SK-MEL-5 (cell line): ENCODE measurements around the gene FAM89A. TPM values are rescaled to one million over a fixed set of nuclear protein-coding genes. Genes with fewer than 3 reads are reported as not detected.

Source experiments
- DNase-seq: peaks from one replicate; pipeline ENCODE4 v3.0.0-alpha.2; 2016; ENCODE audit warnings: low read depth, low spot score
- in situ Hi-C: cut with HindIII; loops from 2 replicates; pipeline ENCODE4 v1.10.0; 2016; ENCODE audit warnings: low sequenced_read_pairs, high pct_unique_total_duplicates, low pct_unique_long_range_greater_than_20kb
- polyA plus RNA-seq, 2 experiments: library from polyadenylated mRNA; depleted of rRNA; stranded (reverse); fragments of >200 nt; gene quantifications; 2 replicates each; pipeline ENCODE4 v1.2.3, GENCODE V29; 2015
- total RNA-seq: library from RNA; depleted of rRNA; stranded (reverse); fragments of >200 nt; shearing (Covaris generic); gene quantifications from 2 replicates; pipeline ENCODE4 v1.2.3, GENCODE V29; 2014; rRNA removed

The FAM89A gene
- total RNA-seq: 30.7 and 38.7 TPM in 2 replicates
- polyA plus RNA-seq (2015; cell fraction: cytosol; rRNA removed): 28.1 and 29.6 TPM in 2 replicates
- 4.3 and 7.0 TPM in 2 replicates for polyA plus RNA-seq (2015; cell fraction: nucleus; rRNA removed)

DNA sequence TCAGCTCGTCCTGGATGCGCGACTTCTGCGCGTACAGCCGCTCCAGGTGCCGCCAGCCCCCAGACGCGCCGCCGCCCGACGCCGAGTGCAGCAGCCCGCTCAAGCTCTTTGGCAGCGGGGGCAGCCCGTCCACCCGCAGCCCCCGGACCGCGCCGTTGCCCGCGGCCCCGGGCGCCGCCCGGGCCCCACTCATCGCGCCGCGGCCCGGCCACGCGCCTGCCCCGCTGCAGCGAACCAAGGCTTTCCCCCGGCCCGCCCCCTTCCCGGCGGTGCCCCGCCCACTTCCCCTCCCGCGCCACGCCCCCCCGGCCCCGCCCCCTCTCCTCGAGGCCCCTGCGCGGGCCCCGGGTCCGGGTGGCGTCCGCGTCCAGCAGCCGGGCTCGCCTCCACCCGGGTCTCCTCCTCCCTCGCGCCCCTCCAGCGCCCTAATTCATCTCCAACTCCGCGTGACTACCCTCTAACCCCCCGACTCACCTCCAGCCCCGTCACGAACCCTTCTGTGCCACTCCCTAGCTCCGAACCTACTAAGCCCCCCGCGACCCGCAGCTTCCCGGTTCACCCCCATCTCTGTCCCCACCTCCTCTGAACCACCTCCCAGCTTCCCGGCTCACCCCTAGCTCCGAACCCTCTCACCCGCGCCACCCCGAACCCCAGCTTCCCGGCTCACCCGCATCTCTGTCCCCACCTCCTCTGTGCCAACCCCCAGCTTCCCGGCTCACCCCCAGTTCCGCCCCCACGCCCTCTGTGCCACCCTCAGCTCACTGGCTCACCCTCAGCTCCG is at the start of gene FAM89A:
FAM89A (minus strand) TSS at position 236 of the 781 bp plus-strand sequence; CDS start at position 193, 43 bp downstream.
- in situ Hi-C loops: no loop called here
- DNase-seq: peak; percentile 45

- in situ Hi-C loops: no loop called here
- DNase-seq: no peak
These were observed 44.3 kb upstream of the FAM89A start for GRCh38 chr1:231084353-231084752.

- no peak for DNase-seq
- in situ Hi-C loops: no loop called here
These were observed 39.1 kb upstream of the FAM89A start for GRCh38 chr1:231079163-231079562.

- in situ Hi-C loops: no loop called here
- DNase-seq: no peak
These were observed 38.2 kb upstream of the FAM89A start for GRCh38 chr1:231078250-231078649.

GRCh38 chr1:231076802-231077201 is 36.7 kb upstream of the FAM89A start:
- in situ Hi-C loops: no loop called here

GRCh38 chr1:231075497-231075896 is 35.4 kb upstream of the FAM89A start:
- no peak for DNase-seq
- in situ Hi-C loops: no loop called here

More at GRCh38 chr1:231076802-231077201, 36.7 kb upstream of the FAM89A start:
- no peak for DNase-seq

DNA sequence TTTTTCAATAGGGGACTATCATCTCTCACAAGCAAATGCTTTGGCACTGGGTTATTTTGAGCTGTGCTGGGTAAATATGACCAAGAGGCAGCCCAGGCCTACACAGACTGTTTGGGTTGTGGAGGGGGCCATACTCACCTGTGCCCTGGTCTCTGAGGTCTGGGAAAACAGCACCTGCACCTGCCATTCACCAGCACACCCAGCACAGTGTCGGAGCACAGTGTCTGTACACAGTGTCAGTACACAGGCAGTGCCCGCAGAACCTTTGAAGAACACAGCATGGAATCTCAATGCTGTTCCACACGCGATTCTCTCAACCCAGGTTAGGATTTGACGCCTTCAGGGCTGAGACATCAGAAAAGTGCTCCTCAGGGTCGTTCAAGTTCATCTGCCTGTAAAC is 35.0 kb upstream of the FAM89A start:
- in situ Hi-C loops: no loop called here
- no peak for DNase-seq

GRCh38 chr1:231074046-231074445 is 34.0 kb upstream of the FAM89A start:
- in situ Hi-C loops: no loop called here

GRCh38 chr1:231073331-231073730 is 33.3 kb upstream of the FAM89A start:
- in situ Hi-C loops: no loop called here
- DNase-seq: no peak

More at GRCh38 chr1:231074046-231074445, 34.0 kb upstream of the FAM89A start:
- no peak for DNase-seq

DNA sequence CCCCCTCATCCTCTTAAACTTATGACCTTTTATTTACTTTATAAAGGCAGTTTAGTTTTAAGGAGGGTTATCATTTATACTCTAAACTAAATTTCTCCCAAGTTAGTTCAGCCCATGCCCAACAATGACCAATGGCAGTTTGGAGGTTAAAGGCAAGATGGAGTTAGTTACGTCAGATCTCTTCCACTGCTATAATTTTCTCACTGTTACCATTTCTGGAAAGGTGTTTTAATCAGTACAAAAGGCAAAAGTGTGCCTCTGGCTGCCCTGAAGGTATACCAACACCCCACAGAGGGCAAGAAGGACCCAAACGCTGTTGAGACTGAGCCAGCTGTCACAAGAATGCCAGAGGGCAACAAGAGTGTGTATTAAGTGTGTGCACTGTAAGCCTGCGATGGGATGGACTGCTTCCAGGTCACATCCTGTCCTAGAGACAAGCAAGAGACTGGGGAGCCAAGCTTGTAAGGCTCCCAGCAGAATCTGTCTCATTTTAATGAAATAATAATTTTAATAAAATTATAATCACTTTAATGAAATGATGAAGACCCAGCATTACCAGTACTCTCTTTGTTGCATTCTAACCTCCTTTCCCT is 32.5 kb upstream of the FAM89A start:
- no peak for DNase-seq
- in situ Hi-C loops: no loop called here

- no peak for DNase-seq
- in situ Hi-C loops: no loop called here
These were observed 32.0 kb upstream of the FAM89A start for GRCh38 chr1:231072041-231072440.

GRCh38 chr1:231070758-231071444 is 30.8 kb upstream of the FAM89A start:
- no peak for DNase-seq
- in situ Hi-C loops: no loop called here

DNA sequence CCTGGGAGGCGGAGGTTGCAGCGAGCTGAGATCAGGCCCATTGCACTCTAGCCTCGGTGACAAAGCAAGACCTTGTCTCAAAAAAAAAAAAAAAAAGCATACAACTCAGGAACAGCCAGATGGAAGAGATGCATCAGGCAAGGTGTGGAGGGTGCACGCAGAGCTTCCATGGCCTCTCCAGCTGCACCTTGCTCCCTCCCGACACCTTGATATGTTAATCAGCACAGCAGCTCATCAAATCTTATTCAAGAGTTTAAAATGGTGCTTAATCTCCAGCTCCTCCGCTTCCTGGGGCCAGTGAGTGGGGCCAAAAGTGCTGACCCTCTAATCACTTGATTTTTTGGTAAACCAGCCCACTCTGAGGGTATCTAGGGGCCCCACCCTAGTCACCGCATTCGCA is 29.3 kb upstream of the FAM89A start:
- DNase-seq: no peak
- in situ Hi-C loops: no loop called here

GRCh38 chr1:231068762-231069161 is 28.7 kb upstream of the FAM89A start:
- DNase-seq: no peak
- in situ Hi-C loops: no loop called here

DNA sequence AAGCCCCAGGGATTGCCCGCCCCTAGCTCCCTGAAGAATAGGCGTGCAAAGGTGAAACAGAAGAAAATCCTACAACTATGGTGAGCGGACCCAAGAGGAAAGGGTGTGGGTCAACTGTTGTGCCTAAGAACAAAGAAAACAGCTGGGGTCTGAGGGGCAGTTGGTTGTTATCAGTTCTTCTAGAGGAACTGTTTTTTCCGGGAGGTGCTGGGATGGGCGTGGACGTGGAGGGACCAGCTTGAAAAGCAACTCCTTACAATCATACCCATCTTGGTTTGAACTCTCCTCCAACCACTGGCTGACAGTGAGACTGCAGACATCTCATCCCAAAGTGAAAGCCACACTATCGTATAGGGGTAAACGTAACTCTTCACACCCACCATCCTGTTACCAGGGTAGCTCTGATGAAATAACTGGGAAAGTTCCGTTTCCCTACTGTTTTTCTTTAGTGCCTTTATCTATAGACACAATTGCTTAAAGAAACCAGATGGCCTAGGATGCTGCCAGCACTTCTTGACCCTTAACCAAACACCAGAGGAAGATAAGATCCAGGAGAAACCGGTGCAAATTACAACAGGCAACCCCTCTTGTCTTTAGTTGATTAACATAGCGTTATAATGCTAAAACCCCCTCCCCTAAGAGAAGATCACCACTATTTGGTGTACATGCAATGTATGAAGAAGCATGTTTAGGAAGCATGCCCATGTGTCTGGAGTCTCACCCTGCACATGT is 25.6 kb upstream of the FAM89A start:
- in situ Hi-C loops: no loop called here
- DNase-seq: no peak

- no peak for DNase-seq
- in situ Hi-C loops: no loop called here
These were observed 24.4 kb upstream of the FAM89A start for GRCh38 chr1:231064418-231064817.

DNA sequence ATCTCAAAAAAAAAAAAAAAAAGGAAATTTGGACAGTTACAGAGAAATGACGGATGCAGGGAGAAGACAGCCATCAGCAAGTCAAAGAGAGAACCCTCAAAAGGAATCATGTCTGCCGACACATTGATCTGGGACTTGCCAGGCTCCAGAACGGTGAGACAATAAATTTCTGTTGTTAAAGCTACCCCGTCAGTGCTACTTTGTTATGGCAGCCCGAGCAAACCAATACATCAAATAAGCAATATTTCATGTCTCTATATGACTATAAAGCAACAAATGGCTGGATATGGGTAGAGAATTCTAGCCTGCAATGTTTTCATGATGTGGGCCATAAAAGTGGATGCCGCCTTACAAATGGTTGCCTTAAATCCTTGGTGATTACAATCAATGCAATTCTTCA is 23.3 kb upstream of the FAM89A start:
- DNase-seq: no peak
- in situ Hi-C loops: no loop called here
